HL-60 (cell line): ENCODE measurements around the gene CHN2.

Experiments
- CTCF ChIP-seq: IDR thresholded peaks from one replicate; pipeline ENCODE4 v1.5.1; 2011; ENCODE audit warnings: low read length, control low read depth, inconsistent platforms; ENCODE audit not compliant: insufficient read depth
- GABPA ChIP-seq: IDR thresholded peaks from 2 replicates; pipeline ENCODE4 v1.6.1; 2012; ENCODE audit warnings: low read depth
- POLR2AphosphoS5 ChIP-seq: IDR thresholded peaks from 2 replicates; pipeline ENCODE4 v1.6.1; 2012; ENCODE audit warnings: low read depth
- REST ChIP-seq: IDR thresholded peaks from 2 replicates; pipeline ENCODE4 v1.6.1; 2012; ENCODE audit warnings: low read depth; ENCODE audit not compliant: insufficient replicate concordance
- SPI1 ChIP-seq: IDR thresholded peaks from 2 replicates; pipeline ENCODE4 v1.6.1; 2012; ENCODE audit warnings: low read depth, mild to moderate bottlenecking, borderline replicate concordance

GRCh38 chr7:29410996-29411395 is 216.4 kb downstream of the CHN2 start:
- TF ChIP-seq CTCF: no peak
- no peak for TF ChIP-seq POLR2AphosphoS5
- no peak for TF ChIP-seq REST
- TF ChIP-seq GABPA: no peak
- no peak for TF ChIP-seq SPI1
